Erythroblast (primary cell): ENCODE measurements around the gene PDE5A.
"Not testable (repeated sequence)": the region's sequence is repeated elsewhere in the genome, so short reads cannot be mapped to it uniquely, and the experiment has no call there.

Source experiments
- DNase-seq, 2 experiments: peaks; one replicate each; lab custom pipeline; 2025; lab: John Stamatoyannopoulos, UW
- GATA1 ChIP-seq: IDR thresholded peaks from 2 replicates; pipeline ENCODE4 v1.6.1; 2011; ENCODE audit warnings: low read depth, mild to moderate bottlenecking, control low read depth, low read length, moderate library complexity
- POLR2A ChIP-seq: IDR thresholded peaks from 2 replicates; pipeline ENCODE4 v1.6.1; 2011; ENCODE audit warnings: mild to moderate bottlenecking, low read length

PDE5A gene

GRCh38 chr4:119657111-119657611 is 28.6 kb upstream of the PDE5A start:
- no peak for TF ChIP-seq POLR2A
- TF ChIP-seq GATA1 = no peak
- DNase-seq = no peak

DNA sequence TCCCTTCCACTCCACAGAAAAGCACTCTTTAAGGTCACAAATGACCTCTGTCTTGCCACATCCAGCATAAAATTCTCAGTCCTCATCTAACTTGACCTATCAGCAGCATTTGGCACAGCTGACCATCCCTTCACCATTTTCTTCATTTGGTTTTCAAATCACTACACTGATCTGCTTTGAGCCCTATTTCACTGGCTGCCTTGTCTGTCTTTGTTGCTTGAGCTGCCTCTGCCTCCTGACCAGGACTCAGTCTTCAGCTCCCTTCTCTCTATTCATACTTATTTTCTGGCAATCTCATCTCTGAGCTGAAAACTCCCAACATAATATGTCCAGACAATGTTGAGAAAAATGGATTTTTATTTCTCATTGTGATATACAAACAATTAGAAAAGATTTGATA is 27.7 kb upstream of the PDE5A start:
- DNase-seq = no peak
- TF ChIP-seq GATA1 (no peak), POLR2A (no peak)

DNA sequence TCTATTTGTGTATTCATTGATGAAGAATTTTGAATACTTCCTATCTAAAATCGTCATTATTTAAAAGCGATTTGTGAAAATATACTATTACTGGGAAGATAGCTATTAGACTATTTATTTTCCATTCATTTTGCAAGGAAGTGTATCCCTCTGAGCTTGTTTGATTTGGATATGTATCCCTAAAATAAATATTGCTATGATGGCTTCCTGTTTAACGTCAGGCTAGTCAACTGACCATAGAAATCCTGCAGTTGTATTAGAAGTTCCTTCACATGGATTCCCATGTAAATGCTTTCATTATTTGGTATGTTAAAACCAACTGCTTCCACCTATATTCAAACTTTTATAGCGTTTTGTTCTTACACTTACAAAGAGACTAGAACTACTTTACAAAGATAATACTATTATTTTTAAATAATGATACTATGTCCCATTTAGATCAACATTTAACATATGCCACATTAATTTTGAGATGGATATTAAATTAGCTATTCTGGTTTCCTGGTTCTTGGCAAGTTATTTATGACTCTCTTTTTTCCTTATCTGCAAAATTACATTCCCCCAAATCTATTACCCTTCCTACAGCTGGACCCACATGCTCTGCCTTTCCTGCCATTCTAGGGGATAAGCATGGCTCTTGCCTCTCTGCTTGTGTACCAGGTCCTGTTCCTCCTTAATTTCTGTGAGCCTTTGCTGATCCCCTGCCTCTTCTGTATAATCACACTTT is 26.7 kb upstream of the PDE5A start:
- DNase-seq = no peak
- no peak for TF ChIP-seq POLR2A
- no peak for TF ChIP-seq GATA1

DNA sequence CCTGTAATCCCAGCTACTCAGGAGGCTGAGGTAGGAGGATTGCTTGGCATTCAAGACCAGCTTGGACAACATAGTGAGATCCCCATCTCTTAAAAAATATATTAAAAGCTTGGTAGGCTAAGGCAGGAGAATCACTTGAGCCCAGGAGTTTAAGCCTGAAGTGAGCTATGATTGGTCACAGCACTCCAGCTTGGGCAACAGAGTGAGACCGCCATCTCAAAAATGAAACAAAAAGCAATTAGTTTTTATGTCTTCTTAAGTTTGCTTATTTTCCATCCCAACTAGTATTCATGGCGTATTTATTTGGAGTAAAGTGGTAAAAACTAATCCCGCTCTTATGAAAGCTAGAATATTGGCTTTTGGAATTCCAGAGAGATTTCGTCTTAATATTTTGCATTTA is 25.4 kb upstream of the PDE5A start:
- no peak for DNase-seq
- TF ChIP-seq POLR2A = no peak
- TF ChIP-seq GATA1 = no peak

- no peak for TF ChIP-seq POLR2A
- TF ChIP-seq GATA1 = no peak
- DNase-seq = no peak
Observed at GRCh38 chr4:119652998-119653397, 24.4 kb upstream of the PDE5A start.

- TF ChIP-seq POLR2A (no peak), GATA1 (no peak)
Observed at GRCh38 chr4:119648398-119648797, 19.8 kb upstream of the PDE5A start.

DNA sequence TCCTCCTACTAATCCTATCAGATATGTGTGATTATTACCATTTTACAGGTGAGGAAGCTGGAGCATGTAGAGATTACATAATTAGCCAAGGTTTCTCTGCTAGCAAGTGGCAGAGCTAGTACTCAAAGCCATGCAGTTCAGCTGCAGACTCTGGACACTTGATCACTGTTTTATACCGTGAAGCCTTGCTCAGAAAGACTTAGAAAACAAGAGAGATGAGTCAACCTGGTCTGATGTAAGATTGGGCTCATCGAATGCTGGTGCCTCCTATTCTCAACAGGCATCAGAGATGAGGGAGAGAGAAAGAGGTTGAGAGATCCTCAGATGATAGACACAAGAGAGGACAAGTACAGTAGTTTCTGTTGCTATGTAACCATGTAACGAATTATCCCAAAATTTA is 19.0 kb upstream of the PDE5A start:
- DNase-seq = no peak
- TF ChIP-seq GATA1 (no peak), POLR2A (no peak)

More at GRCh38 chr4:119648398-119648797, 19.8 kb upstream of the PDE5A start:
- no peak for DNase-seq

DNA sequence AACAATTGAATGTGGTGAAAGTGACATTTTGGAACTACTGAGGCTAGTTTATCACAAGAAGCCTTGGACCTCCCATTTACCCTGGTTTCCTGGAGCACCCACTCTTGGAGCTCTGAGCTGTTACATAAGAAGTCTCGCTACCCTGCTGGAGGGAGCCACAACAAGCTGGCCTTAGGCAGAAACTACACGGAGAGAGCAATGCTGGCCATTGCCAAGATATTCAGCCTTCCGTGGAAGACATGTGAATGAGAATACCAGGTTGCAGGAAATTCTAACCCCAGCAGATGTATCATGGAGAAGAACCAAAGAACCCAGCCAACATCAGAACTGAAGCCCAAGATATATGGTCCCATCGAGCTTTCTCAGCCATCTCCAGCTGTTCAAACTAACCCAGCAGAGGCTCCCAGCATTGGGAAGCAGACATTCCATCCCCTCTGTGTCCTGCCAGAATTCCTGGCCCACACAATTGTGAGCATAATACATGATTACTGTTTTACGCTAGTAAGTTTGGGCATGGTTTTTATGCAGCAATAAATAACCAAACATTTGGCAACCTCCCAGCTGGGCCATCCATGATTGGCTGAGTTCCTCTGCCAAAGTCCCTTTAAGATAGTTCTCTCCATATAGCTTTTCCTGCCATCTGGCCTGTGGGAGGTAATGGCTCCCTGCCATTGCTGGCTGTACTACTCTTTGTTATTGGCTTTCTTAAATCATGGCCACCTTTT is 17.9 kb upstream of the PDE5A start:
- TF ChIP-seq GATA1 (no peak), POLR2A (no peak)
- DNase-seq = no peak

DNA sequence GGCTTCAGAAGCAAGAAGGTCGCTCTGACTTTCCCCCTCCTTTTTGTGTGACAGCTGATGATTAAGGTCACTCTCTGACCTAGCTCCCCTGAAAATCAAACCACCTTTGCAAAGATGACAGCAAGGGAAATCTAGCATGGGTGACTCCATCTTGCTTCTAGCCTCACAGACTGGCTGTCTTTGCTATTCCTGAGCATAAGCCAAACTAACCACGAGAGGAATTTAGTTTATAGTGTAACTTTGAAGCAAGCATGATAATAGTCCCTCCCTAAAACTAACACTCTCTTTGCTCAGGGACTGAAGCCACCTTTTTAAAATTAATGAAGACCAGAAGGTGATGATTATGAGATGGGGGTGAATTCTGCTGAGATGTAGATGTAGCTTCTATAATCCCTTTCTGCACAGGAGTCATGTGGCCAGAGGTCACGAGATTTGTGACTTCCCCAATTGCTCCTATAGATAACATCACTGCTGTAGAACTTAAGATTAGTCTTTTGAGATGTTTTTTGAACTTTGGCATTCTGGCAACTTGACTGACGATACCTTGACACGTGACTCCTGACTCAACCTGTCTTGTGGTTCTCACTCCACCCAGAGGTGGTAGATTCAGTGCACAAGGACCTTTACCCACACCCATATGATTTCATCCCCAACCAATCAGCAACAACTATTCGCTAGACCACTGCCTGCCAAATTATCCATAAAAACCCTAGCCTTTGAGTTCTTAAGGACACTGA is 14.9 kb upstream of the PDE5A start:
- no peak for DNase-seq
- TF ChIP-seq GATA1 = no peak
- no peak for TF ChIP-seq POLR2A

GRCh38 chr4:119641765-119642164 is 13.2 kb upstream of the PDE5A start:
- no peak for DNase-seq
- TF ChIP-seq POLR2A (no peak), GATA1 (no peak)

DNA sequence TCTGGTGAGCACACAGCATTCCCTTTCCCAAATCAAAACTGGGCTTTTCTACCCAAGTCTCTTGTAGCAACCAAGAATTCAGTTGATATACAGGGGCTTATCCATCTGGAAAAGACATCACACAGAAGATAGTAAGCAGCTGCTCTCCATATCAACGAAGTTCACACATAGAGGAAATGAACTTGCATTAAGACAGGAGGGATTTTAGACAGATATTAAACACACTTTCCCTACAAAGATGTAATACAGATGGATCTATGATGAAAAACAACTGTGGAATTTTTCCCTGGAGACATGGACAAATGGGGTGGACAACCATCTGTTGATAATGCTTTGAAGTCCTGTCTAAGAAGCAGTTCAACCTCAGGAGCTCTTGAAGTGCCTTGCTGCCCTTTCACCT is 9.8 kb upstream of the PDE5A start:
- no peak for DNase-seq
- no peak for TF ChIP-seq GATA1
- no peak for TF ChIP-seq POLR2A

- DNase-seq = not testable (repeated sequence)
Observed at GRCh38 chr4:119636851-119637250, 8.2 kb upstream of the PDE5A start.

GRCh38 chr4:119632216-119632615 is 3.6 kb upstream of the PDE5A start:
- DNase-seq = no peak
- TF ChIP-seq GATA1 = no peak
- TF ChIP-seq POLR2A = no peak

DNA sequence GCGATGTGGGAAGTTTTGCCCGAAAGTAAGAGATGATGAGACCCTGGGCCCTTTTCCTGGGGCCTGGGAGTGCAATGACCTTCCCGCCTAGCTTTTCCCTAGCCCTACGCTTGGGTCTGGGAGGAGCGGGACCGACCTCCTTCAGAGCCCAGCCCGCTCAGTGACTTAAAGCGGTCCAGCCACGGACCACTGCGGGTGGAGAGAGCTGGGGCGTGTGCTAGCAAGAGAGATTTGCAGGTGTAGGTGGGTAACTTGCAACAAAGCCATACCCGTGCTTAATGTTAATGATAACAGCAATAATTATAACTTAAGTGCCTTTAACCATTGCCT is 503 bp upstream of the PDE5A start:
- no peak for TF ChIP-seq GATA1
- TF ChIP-seq POLR2A = no peak
- DNase-seq = no peak
